ENCODE measurements around the gene ETFRF1. TPM values are rescaled to one million over a fixed set of nuclear protein-coding genes. Genes with fewer than 3 reads are reported as not detected.

The ETFRF1 gene
- total and polyA plus RNA-seq, 2 of the 8 experiments (the other 6 are each of a cell fraction or from before 2014, with no cell fraction given): 4.3 to 7.7 TPM

- Histone ChIP-seq H3K4ac (replicated peaks; ENCODE audit: insufficient read length, low read depth, low read length) (no peak overlapping the region), H3K56ac (replicated peaks; ENCODE audit: insufficient read length, low read depth, low read length) (no peak overlapping the region), H3K9ac (replicated peaks in 1 of 4; ENCODE audit: extremely low read depth in 1 of 4, low read depth in 3 of 4, low read length in 3 of 4) (no peak overlapping the region), H3K27ac (ENCODE audit: low read depth, low read length) (no peak overlapping the region), H2BK5ac (ENCODE audit: low read depth, low read length) (no peak overlapping the region), H3K4me3 (ENCODE audit: extremely low read depth in 1 of 4, insufficient read depth in 2 of 4, low read depth in 3 of 4, low read length in 4 of 4) (no peak overlapping the region), H2BK15ac (ENCODE audit: low read length) (no peak overlapping the region), H4K8ac (ENCODE audit: extremely low read depth, insufficient read depth, low read length) (no peak overlapping the region), H3K79me2 (ENCODE audit: control insufficient read depth in 1 of 2, insufficient read depth in 2 of 2, low read length in 2 of 2) (no peaks in the 10 kb centered on the region), H3K18ac (ENCODE audit: extremely low read depth, low read length) (no peak overlapping the region), H3K36me3 (ENCODE audit: control insufficient read depth in 2 of 4, insufficient read depth in 4 of 4, low read length in 3 of 4) (peaks cover 2 to 31% (median 5%) of the 10 kb centered on the region in 4 experiments; a peak in 4 of 8 replicates), H4K91ac (replicated peaks; ENCODE audit: insufficient read length, low read length) (no peak overlapping the region), H4K5ac (ENCODE audit: insufficient read length, low read depth, low read length) (no peak overlapping the region), H2BK120ac (replicated peaks; ENCODE audit: low read depth, low read length) (no peak overlapping the region), H2BK20ac (ENCODE audit: low read length) (no peak overlapping the region), H2BK12ac (ENCODE audit: low read depth, low read length) (no peak overlapping the region), H3K79me1 (ENCODE audit: low read depth, low read length) (no peaks in the 10 kb centered on the region), H3K23ac (ENCODE audit: insufficient read length) (no peak overlapping the region), H3K9me3 (ENCODE audit: insufficient read depth in 2 of 2, low read depth in 1 of 2, low read length in 1 of 2) (no peaks in the 10 kb centered on the region), H3K4me2 (ENCODE audit: insufficient read depth in 1 of 2, low read depth in 2 of 2, low read length in 2 of 2) (no peak overlapping the region), H4K20me1 (replicated peaks in 1 of 2; ENCODE audit: control insufficient read depth in 1 of 2, insufficient read depth in 2 of 2, low read length in 2 of 2) (peaks cover 0 to 2% of the 10 kb centered on the region in 2 experiments), H3K4me1 (replicated peaks in 1 of 4; ENCODE audit: control insufficient read depth in 3 of 4, insufficient read depth in 4 of 4, low read length in 3 of 4) (no peaks in the 10 kb centered on the region), H2AK5ac (ENCODE audit: low read depth, low read length) (no peak overlapping the region), H3K27me3 (replicated peaks in 1 of 4; ENCODE audit: control insufficient read depth in 3 of 4, extremely low read depth in 1 of 4, insufficient read depth in 3 of 4, low read length in 3 of 4) (no peaks in the 10 kb centered on the region), H3K14ac (ENCODE audit: insufficient read length) (no peak overlapping the region), H2AFZ (ENCODE audit: low read length) (no peak overlapping the region), H3K23me2 (ENCODE audit: low read depth, low read length) (no peaks in the 10 kb centered on the region)
- ChIA-PET POLR2A (ENCODE audit: partially characterized antibody) (no interaction called here), CTCF (ENCODE audit: partially characterized antibody) (interaction anchor here (0.6 to 1.2 kb wide), 5 partner anchors 10 to 502 kb away, joined by 3 to 4 read pairs (median 3); no protein-coding TSS in a partner anchor)
- WGBS, 2 experiments (ENCODE audit: extremely low coverage in 1 of 2, insufficient coverage in 1 of 2, insufficient read length in 1 of 2, insufficient replicate concordance in 2 of 2, low coverage in 1 of 2, low lambda C conversion rate in 2 of 2, missing lambda C conversion rate in 1 of 2): 89% methylated on average over 1 of the region's 1 CpG; no CpG with 5 or more reads in 1 of the 2 experiments
- TF ChIP-seq USF2 (IDR thresholded peaks at IDR 0.05; ENCODE audit: low read length) (no peak), KDM5A (IDR thresholded peaks at IDR 0.05; ENCODE audit: low read length) (no peak), RNF2 (IDR thresholded peaks at IDR 0.05; ENCODE audit: borderline replicate concordance, low read depth, low read length, missing control alignments, poor library complexity, severe bottlenecking) (no peak), BACH1 (IDR thresholded peaks at IDR 0.05; ENCODE audit: low read length) (no peak), CHD2 (IDR thresholded peaks at IDR 0.05; ENCODE audit: low read length) (no peak), CTCF (IDR thresholded peaks at IDR 0.05; ENCODE audit: control extremely low read depth in 1 of 3, insufficient read depth in 1 of 3, low read depth in 1 of 3, low read length in 3 of 3) (no peak), TEAD4 (IDR thresholded peaks at IDR 0.05; ENCODE audit: low read depth, low read length) (no peak), SIX5 (IDR thresholded peaks at IDR 0.05; ENCODE audit: low read depth, low read length) (no peak), FOSL1 (IDR thresholded peaks at IDR 0.05; ENCODE audit: insufficient read depth, low read depth, low read length) (no peak)
- DNase-seq (ENCODE audit: low read depth in 1 of 2, low spot score in 2 of 2) (no peak), FAIRE-seq (no peak)
These were observed 13.5 kb downstream of the ETFRF1 start for GRCh38 chr12:25208554-25208953.

Data from H1 (cell line).